HepG2 (cell line): ENCODE results near the gene PITPNM2. TPM values are rescaled to one million over a fixed set of nuclear protein-coding genes. Genes with fewer than 3 reads are reported as not detected.

Experiments
- ATAC-seq: fragments of 200-7000 bp; cut with Tn5 transposase; 3 replicates; pipeline ENCODE4 v1.9.1; 2020; ENCODE audit warnings: mild to moderate bottlenecking, moderate library complexity
- BruUV-seq: library from RNA; stranded (reverse); fragments of 400-500 nt; replicated peaks from 2 replicates; lab custom pipeline; 2021; lab: Mats Ljungman, UMichigan
- CTCF ChIA-PET: fragments of 300-600 bp; formaldehyde crosslinking; extraction: SDS; loops from one replicate; lab custom pipeline; 2021; ENCODE audit warnings: low total read pairs, inconsistent platforms, low intra/inter-chr PET ratio; lab: Yijun Ruan, JAX
- POLR2A ChIA-PET: fragments of 350-600 bp; sonication (Branson Sonifier 250); formaldehyde crosslinking; loops from one replicate; lab custom pipeline; 2020; ENCODE audit warnings: antibody characterized with exemption, inconsistent platforms; lab: Yijun Ruan, JAX
- DNase-seq: peaks from one replicate; pipeline ENCODE4 v3.0.0-alpha.2; 2015; ENCODE audit warnings: low spot score
- FAIRE-seq: peaks from 3 replicates; lab custom pipeline; 2011; peaks lifted over from hg19 to GRCh38; lab: Jason Lieb, UNC
- H2AFZ ChIP-seq: one replicate; pipeline ENCODE4 v1.6.1; 2011; ENCODE audit warnings: low read length, inconsistent platforms
- H3K27ac ChIP-seq: fragments of 300-600 bp; 3 replicates; pipeline ENCODE4 v1.8.0; 2011; ENCODE audit warnings: mixed run types, mild to moderate bottlenecking, mixed read lengths, low read length, inconsistent platforms; ENCODE audit not compliant: insufficient read depth; ENCODE audit errors: extremely low read length
- H3K27me3 ChIP-seq, 2 experiments: fragments of 200-600 bp in 1 of 2; 2 replicates in 1 of 2; 3 replicates in 1 of 2; pipeline versions ENCODE4 v1.6.0 to v1.8.0; 2011; ENCODE audit warnings: low read length in 2 of 2, mild to moderate bottlenecking in 2 of 2, moderate library complexity in 2 of 2, inconsistent platforms in 1 of 2; ENCODE audit not compliant: insufficient read depth in 2 of 2, control insufficient read depth in 1 of 2
- H3K36me3 ChIP-seq, 2 experiments: fragments of 200-600 bp in 1 of 2; replicated peaks in 1 of 2; 2 replicates in 1 of 2; 3 replicates in 1 of 2; pipeline versions ENCODE4 v1.5.1 to v1.8.0; 2011; ENCODE audit warnings: low read length in 2 of 2, inconsistent platforms in 1 of 2; ENCODE audit not compliant: insufficient read depth in 2 of 2, control insufficient read depth in 1 of 2
- H3K4me1 ChIP-seq: 2 replicates; pipeline ENCODE4 v1.5.1; 2012; ENCODE audit warnings: low read length, inconsistent platforms; ENCODE audit not compliant: insufficient read depth
- H3K4me2 ChIP-seq: 2 replicates; pipeline ENCODE4 v1.6.0; 2011; ENCODE audit warnings: low read depth, low read length, inconsistent platforms
- H3K4me3 ChIP-seq, 3 experiments: fragments of 200-600 bp in 1 of 3; sonication (generic), shearing (Covaris generic) in 1 of 3; replicated peaks in 1 of 3; 2 replicates each; pipeline ENCODE4 v1.5.1; 2011 to 2016; ENCODE audit warnings: low read length in 3 of 3, inconsistent platforms in 2 of 3, low read depth in 2 of 3, mild to moderate bottlenecking in 2 of 3, control low read depth in 1 of 3, mixed read lengths in 1 of 3; ENCODE audit not compliant: insufficient read depth in 1 of 3
- H3K79me2 ChIP-seq: one replicate; pipeline ENCODE4 v1.6.1; 2011; ENCODE audit warnings: low read length, inconsistent platforms; ENCODE audit not compliant: insufficient read depth
- H3K9ac ChIP-seq: 2 replicates; pipeline ENCODE4 v1.6.0; 2011; ENCODE audit warnings: mild to moderate bottlenecking, low read depth, low read length, inconsistent platforms; ENCODE audit not compliant: insufficient read depth
- H3K9me3 ChIP-seq: 2 replicates; pipeline ENCODE4 v1.5.1; 2012; ENCODE audit warnings: mild to moderate bottlenecking, low read length
- H4K20me1 ChIP-seq: 2 replicates; pipeline ENCODE4 v1.6.0; 2011; ENCODE audit warnings: inconsistent platforms, mild to moderate bottlenecking, low read length, moderate library complexity; ENCODE audit not compliant: insufficient read depth
- ATF7-NPFF ChIP-seq: sonication (generic); formaldehyde crosslinking; IDR thresholded peaks from 2 replicates; pipeline ENCODE4 v1.8.1; 2023; ENCODE audit warnings: mild to moderate bottlenecking, low read depth, missing genetic modification reagents, moderate library complexity
- FOXK2 ChIP-seq: fragments of 450-650 bp; IDR thresholded peaks from 2 replicates; pipeline ENCODE4 v1.6.1; 2016
- HOXA3 ChIP-seq: sonication (generic); formaldehyde crosslinking; IDR thresholded peaks from 2 replicates; pipeline ENCODE4 v1.5.0; 2020; ENCODE audit warnings: missing genetic modification reagents
- MAZ ChIP-seq, 2 experiments: sonication (generic) in 1 of 2; formaldehyde crosslinking in 1 of 2; IDR thresholded peaks; 2 replicates each; pipeline versions ENCODE4 v1.5.0 to v1.6.1; 2012 to 2020; ENCODE audit warnings: low read depth in 2 of 2, mild to moderate bottlenecking in 2 of 2, borderline replicate concordance in 1 of 2, improper control_type of control experiment in 1 of 2, low read length in 1 of 2, missing genetic modification reagents in 1 of 2, moderate library complexity in 1 of 2
- PATZ1 ChIP-seq: sonication (generic); formaldehyde crosslinking; IDR thresholded peaks from 2 replicates; pipeline ENCODE4 v1.4.0; 2020; ENCODE audit warnings: missing genetic modification reagents
- POLR2A ChIP-seq, 2 experiments: IDR thresholded peaks; 2 replicates each; pipeline ENCODE4 v1.6.1; 2011; ENCODE audit warnings: low read depth in 2 of 2, low read length in 2 of 2, mild to moderate bottlenecking in 1 of 2, moderate library complexity in 1 of 2; ENCODE audit not compliant: insufficient read depth in 1 of 2
- ZNF331 ChIP-seq: sonication (generic); formaldehyde crosslinking; IDR thresholded peaks from 2 replicates; pipeline ENCODE4 v1.4.0; 2020; ENCODE audit warnings: missing genetic modification reagents
- ZNF652 ChIP-seq: IDR thresholded peaks from 2 replicates; pipeline ENCODE4 v1.6.1; 2016; ENCODE audit warnings: low read depth, borderline replicate concordance
- WGBS: methylation state at CpG from one replicate; pipeline ENCODE4 v1.1.6; 2017; ENCODE audit warnings: low lambda C conversion rate; 5-methylcytosine and 5-hydroxymethylcytosine counted together
- in situ Hi-C: cut with HindIII; loops from 2 replicates; pipeline ENCODE4 v1.10.0; 2017; ENCODE audit warnings: low pct_unique_long_range_greater_than_20kb; ENCODE audit not compliant: extremely low pct_ligation_motif_present
- intact Hi-C: fragments of 100-400 bp; cut with micrococcal nuclease; formaldehyde crosslinking; loops from one replicate; pipeline ENCODE4 v1.10.0; 2022; ENCODE audit not compliant: unreplicated experiment
- polyA plus RNA-seq, 8 experiments: library from polyadenylated mRNA; depleted of rRNA in 3 of 8; stranded (reverse) in 7 of 8; unstranded in 1 of 8; fragments of >200 nt; fragmentation: Illumina TruSeq in 4 of 8; extraction: Trizol in 4 of 8; gene quantifications; 2 replicates each; pipeline versions ENCODE4 v1.2.1 to v1.2.3, GENCODE V29; 2011 to 2016; ENCODE audit warnings: low read depth in 4 of 8, missing spikeins in 1 of 8, mixed read lengths in 1 of 8; ENCODE audit not compliant: insufficient read depth in 1 of 8
- total RNA-seq, 5 experiments: library from RNA; depleted of rRNA; stranded (reverse); fragments of >200 nt; fragmentation: Illumina TruSeq; extraction: Trizol; gene quantifications; 2 replicates each; pipeline ENCODE4 v1.2.3, GENCODE V29; 2016; ENCODE audit warnings: low read depth in 1 of 5
- TF ChIP-seq, protein P1 (sequence below): sonication (generic); formaldehyde crosslinking; IDR thresholded peaks from 2 replicates; pipeline ENCODE4 v1.4.0; 2020; ENCODE audit warnings: missing genetic modification reagents

The PITPNM2 gene
- total and polyA plus RNA-seq, 2 of the 13 experiments (the other 11 are each of a cell fraction or from before 2014, with no cell fraction given) = 4.2 to 5.3 TPM

DNA sequence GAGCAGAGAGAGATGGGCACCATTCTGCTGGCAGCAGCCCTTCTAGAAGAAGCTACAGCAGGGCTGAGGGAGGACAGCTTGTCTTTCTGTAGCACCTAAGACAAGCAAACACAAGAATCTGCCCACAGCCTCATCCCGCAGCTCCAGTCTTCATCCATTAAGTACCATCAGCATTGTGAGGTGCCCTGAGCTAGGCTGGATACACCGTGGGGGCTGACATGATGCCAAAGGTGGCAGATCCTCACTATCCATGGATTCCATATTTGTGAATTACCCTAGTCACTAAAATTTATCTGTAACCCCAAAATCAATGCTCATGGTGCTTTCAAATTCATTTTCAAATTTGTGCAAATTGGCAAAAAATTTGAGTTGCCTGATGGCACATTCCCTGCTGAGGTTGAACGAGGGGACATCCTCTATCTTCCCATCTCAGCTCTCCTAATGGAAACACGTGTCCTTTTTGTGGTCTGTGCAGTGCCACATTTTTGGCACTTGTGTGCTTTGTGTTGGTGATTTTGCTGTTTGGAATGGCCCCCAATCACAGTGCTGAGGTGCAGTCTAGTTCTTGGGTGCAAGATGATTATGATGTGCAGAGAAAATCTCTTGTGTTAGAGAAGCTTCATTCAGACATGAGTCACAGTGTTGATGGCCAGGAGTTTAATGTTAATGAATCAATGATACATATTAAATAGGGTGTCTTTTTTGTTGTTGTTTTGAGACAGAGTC, 7.0 kb downstream of the PITPNM2 start:
- peaks cover 88% of the 10 kb centered on the region for H3K4me1 ChIP-seq
- ChIA-PET POLR2A (interaction anchor here (0.6 to 4.2 kb wide), 3 partner anchors 8 to 203 kb away, joined by 3 to 34 read pairs (median 3); partner anchors contain the start of genes MPHOSPH9 and MTRFR), CTCF (no interaction called here)
- no peak for DNase-seq
- intact Hi-C loops = loop anchor here (5.0 kb wide), 1 partner anchor 52 kb away; no protein-coding TSS in a partner anchor
- no TSS peak for BruUV-seq
- no peak overlapping the region for H2AFZ ChIP-seq
- ATAC-seq = no peak
- no peaks in the 10 kb centered on the region for H4K20me1 ChIP-seq
- H3K4me2 ChIP-seq = peak overlapping the region; percentile 94; the same call in 1 of the 2 replicates
- H3K36me3 ChIP-seq = no peaks in the 10 kb centered on the region
- WGBS = 97% methylated on average over 4 of the region's 4 CpGs
- peak; percentile 4 for FAIRE-seq
- TF ChIP-seq FOXK2 (no peak), ATF7-NPFF (no peak)
- H3K9ac ChIP-seq = no peak overlapping the region
- H3K79me2 ChIP-seq = peaks cover 56% of the 10 kb centered on the region
- in situ Hi-C loops = no loop called here
- peak overlapping the region; percentile 97 for H3K27ac ChIP-seq
- H3K9me3 ChIP-seq = no peaks in the 10 kb centered on the region
- no peaks in the 10 kb centered on the region for H3K27me3 ChIP-seq
- no peak overlapping the region for H3K4me3 ChIP-seq

- H3K4me3 ChIP-seq = peak overlapping the region in 1 of 3 experiments; percentile 71; a peak in 1 of 6 replicates
- intact Hi-C loops = loop anchor here (5.0 kb wide), 1 partner anchor 51 kb away; no protein-coding TSS in a partner anchor
- 0 out of 2 replicates have a peak, but pooled peaks have one; percentile 22 for TF ChIP-seq MAZ (IDR thresholded peaks at IDR 0.05; ENCODE audit: borderline replicate concordance, low read depth, low read length)
- TF ChIP-seq MAZ (CRISPR knock-in tag; IDR thresholded peaks at IDR 0.05; ENCODE audit: low read depth) = no peak
- peak; percentile 38; the same call in 1 of the 2 replicates for TF ChIP-seq HOXA3 (CRISPR knock-in tag)
- TF ChIP-seq, protein P1, sequence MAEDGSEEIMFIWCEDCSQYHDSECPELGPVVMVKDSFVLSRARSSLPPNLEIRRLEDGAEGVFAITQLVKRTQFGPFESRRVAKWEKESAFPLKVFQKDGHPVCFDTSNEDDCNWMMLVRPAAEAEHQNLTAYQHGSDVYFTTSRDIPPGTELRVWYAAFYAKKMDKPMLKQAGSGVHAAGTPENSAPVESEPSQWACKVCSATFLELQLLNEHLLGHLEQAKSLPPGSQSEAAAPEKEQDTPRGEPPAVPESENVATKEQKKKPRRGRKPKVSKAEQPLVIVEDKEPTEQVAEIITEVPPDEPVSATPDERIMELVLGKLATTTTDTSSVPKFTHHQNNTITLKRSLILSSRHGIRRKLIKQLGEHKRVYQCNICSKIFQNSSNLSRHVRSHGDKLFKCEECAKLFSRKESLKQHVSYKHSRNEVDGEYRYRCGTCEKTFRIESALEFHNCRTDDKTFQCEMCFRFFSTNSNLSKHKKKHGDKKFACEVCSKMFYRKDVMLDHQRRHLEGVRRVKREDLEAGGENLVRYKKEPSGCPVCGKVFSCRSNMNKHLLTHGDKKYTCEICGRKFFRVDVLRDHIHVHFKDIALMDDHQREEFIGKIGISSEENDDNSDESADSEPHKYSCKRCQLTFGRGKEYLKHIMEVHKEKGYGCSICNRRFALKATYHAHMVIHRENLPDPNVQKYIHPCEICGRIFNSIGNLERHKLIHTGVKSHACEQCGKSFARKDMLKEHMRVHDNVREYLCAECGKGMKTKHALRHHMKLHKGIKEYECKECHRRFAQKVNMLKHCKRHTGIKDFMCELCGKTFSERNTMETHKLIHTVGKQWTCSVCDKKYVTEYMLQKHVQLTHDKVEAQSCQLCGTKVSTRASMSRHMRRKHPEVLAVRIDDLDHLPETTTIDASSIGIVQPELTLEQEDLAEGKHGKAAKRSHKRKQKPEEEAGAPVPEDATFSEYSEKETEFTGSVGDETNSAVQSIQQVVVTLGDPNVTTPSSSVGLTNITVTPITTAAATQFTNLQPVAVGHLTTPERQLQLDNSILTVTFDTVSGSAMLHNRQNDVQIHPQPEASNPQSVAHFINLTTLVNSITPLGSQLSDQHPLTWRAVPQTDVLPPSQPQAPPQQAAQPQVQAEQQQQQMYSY (CRISPR knock-in tag) = no peak
- TF ChIP-seq POLR2A (IDR thresholded peaks at IDR 0.05; ENCODE audit: insufficient read depth in 1 of 2, low read depth in 2 of 2, low read length in 2 of 2) = peak in 1 of 2 experiments; percentile 60; a peak in 1 of 4 replicates
- peak; percentile 80 for TF ChIP-seq PATZ1 (CRISPR knock-in tag)
- no peak for TF ChIP-seq ZNF652 (CRISPR knock-in tag)
- 0 out of 2 replicates have a peak, but pooled peaks have one; percentile 9 for TF ChIP-seq ZNF331 (CRISPR knock-in tag)
Observed at GRCh38 chr12:123142921-123143735, 7.8 kb downstream of the PITPNM2 start.

More at GRCh38 chr12:123142921-123143735, 7.8 kb downstream of the PITPNM2 start:
- Histone ChIP-seq H3K4me1 (peaks cover 80% of the 10 kb centered on the region), H3K9me3 (no peaks in the 10 kb centered on the region), H3K27me3 (no peaks in the 10 kb centered on the region), H3K9ac (peak overlapping the region; percentile 77; the same call in 1 of the 2 replicates), H3K79me2 (peaks cover 56% of the 10 kb centered on the region), H4K20me1 (no peaks in the 10 kb centered on the region), H3K27ac (peak overlapping the region; percentile 97), H3K4me2 (peak overlapping the region; percentile 94), H3K36me3 (no peaks in the 10 kb centered on the region), H2AFZ (no peak overlapping the region)
- no TSS peak for BruUV-seq
- in situ Hi-C loops = no loop called here
- ChIA-PET POLR2A (interaction anchor here (0.6 to 4.2 kb wide), 6 partner anchors 8 to 90 kb away, joined by 3 to 34 read pairs (median 4); partner anchors contain the start of genes MPHOSPH9 and MTRFR), CTCF (no interaction called here)
- WGBS = 63% methylated on average over 10 of the region's 11 CpGs
- ATAC-seq (peak; percentile 38), FAIRE-seq (peak; percentile 53), DNase-seq (peak; percentile 66)
